ENCODE data around the gene ACAP2. TPM values are rescaled to one million over a fixed set of nuclear protein-coding genes. Genes with fewer than 3 reads are reported as not detected.

ACAP2 gene
- total and polyA plus RNA-seq, 3 experiments from 2014 or later, result 39.5 to 47.0 (median 42.9) TPM

DNA sequence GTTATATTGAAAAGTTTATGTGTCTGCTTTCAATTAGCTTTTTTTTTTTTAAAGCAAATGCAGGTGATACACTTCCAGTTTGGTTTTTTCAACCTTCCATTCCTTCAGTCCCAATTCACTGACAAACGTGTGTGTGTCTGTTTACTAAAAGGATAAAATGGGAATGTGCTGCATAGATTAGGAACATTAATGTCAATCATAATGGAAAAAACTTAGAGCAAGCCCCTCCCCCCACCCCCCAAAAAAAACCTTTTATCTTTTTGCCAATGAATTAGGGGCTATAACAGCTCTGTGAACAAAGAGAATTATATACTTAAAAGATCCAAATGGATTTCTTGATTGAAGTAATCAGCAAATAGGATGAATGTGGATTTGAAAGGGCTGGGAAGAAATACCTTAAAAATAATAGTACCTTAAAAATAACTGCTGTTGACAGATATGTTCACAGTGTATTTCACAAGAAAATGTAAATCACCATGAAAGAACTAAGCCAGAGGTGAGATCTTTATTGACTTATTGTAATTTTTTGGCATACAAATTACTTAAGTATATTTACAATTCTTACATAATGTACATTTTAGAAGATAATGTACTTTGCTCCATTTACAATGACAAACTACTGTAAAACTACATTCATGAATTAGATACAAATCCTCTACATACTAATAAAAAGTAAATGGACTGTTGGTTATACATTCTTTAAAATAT is 168.4 kb downstream of the ACAP2 start:
- no peaks in the 10 kb centered on the region for H3K9me3 Mint-ChIP-seq
- no peaks in the 10 kb centered on the region for H3K9me3 ChIP-seq (ENCODE audit: low read length)
- no peaks in the 10 kb centered on the region for H3K36me3 ChIP-seq (ENCODE audit: insufficient read depth, low read length)
- peaks cover 12% of the 10 kb centered on the region for H3K4me1 ChIP-seq (ENCODE audit: insufficient read depth, low read length)
- H3K27ac ChIP-seq (ENCODE audit: low read depth, low read length), result no peak overlapping the region
- peaks cover 0 to 19% (median 3%) of the 10 kb centered on the region in 3 donors for H3K36me3 Mint-ChIP-seq
- no peaks in the 10 kb centered on the region for H3K27me3 Mint-ChIP-seq
- peaks cover 12 to 17% (median 16%) of the 10 kb centered on the region in 3 donors for H3K4me1 Mint-ChIP-seq
- H3K4me3 ChIP-seq (ENCODE audit: low read length), result no peak overlapping the region
- H3K27ac Mint-ChIP-seq, result no peak overlapping the region
- no peak for DNase-seq
- POLR2A ChIA-PET, result interaction anchor here (1.4 kb wide), 1 partner anchor 592 kb away, joined by 3 read pairs; no protein-coding TSS in a partner anchor
- CTCF ChIA-PET, result interaction anchor here (1.5 to 2.5 kb wide), 3 partner anchors 246 to 592 kb away, joined by 5 to 7 read pairs (median 5); no protein-coding TSS in a partner anchor
- no peaks in the 10 kb centered on the region for H3K27me3 ChIP-seq (ENCODE audit: insufficient read depth, low read length, poor library complexity, severe bottlenecking)
- no peak overlapping the region for H3K4me3 Mint-ChIP-seq

DNA sequence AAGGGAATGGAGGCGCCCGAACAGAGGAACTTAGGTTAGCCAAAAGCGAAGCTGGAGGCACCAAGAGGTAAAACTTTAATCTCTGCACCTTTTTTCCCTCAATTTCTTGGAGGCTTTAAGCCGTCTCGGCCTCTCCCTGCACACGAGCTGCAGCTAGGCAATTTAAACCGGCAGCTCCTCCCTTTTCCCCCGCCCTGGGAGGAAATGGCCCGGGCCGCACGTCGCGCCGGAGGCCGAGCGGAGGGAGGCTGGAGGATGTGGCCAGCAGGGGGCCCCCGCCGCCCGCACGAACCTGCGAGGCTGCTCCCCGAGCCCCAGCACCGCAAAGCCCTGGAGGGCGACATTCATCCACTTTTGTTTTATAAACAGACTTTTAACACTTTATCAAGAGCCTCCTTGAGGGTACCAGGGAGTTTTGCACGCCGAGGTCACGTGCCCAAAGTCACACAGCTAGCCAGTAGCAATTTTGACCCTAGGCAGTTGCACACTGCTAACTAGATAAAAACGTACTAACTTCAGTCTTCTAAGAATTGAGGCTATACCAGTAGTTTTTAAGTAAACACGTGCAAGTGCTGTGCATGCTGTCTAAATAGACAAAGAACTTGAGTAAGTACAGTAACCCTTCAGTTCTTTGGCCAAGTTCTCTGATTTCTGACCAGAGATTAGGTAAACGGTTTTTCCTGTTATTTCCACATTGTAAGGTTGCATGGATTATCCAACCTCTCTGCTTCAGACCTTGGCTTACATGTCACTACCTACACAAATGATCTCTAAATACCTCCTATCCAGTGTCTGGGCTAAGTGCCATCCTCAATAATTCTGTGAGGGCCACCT is 171.2 kb downstream of the ACAP2 start:
- ChIA-PET CTCF (interaction anchor here (0.6 to 3.5 kb wide), 48 partner anchors 10 to 705 kb away, joined by 3 to 69 read pairs (median 5); partner anchors contain the start of genes ACAP2, LSG1, PPP1R2 and TNK2), POLR2A (interaction anchor here (0.7 to 2.0 kb wide), 7 partner anchors 12 to 599 kb away, joined by 3 to 10 read pairs (median 4); partner anchors contain the start of genes ACAP2, LSG1 and PPP1R2)
- H3K27ac Mint-ChIP-seq, result peak overlapping the region; percentile 51 to 95 (median 78)
- peak; percentile 81 to 88 (median 82) for DNase-seq
- H3K27me3 ChIP-seq (ENCODE audit: insufficient read depth, low read length, poor library complexity, severe bottlenecking), result no peaks in the 10 kb centered on the region
- peaks cover 0 to 7% (median 0%) of the 10 kb centered on the region in 3 donors for H3K36me3 Mint-ChIP-seq
- H3K36me3 ChIP-seq (ENCODE audit: insufficient read depth, low read length), result no peaks in the 10 kb centered on the region
- peak overlapping the region; percentile 85 for H3K4me3 ChIP-seq (ENCODE audit: low read length)
- H3K27ac ChIP-seq (ENCODE audit: low read depth, low read length), result peak overlapping the region; percentile 68
- H3K9me3 Mint-ChIP-seq, result no peaks in the 10 kb centered on the region
- peak overlapping the region; percentile 85 to 95 (median 88) for H3K4me3 Mint-ChIP-seq
- no peaks in the 10 kb centered on the region for H3K27me3 Mint-ChIP-seq
- peaks cover 18% of the 10 kb centered on the region for H3K4me1 ChIP-seq (ENCODE audit: insufficient read depth, low read length)
- H3K9me3 ChIP-seq (ENCODE audit: low read length), result no peaks in the 10 kb centered on the region
- peaks cover 19 to 25% (median 25%) of the 10 kb centered on the region in 3 donors for H3K4me1 Mint-ChIP-seq

DNA sequence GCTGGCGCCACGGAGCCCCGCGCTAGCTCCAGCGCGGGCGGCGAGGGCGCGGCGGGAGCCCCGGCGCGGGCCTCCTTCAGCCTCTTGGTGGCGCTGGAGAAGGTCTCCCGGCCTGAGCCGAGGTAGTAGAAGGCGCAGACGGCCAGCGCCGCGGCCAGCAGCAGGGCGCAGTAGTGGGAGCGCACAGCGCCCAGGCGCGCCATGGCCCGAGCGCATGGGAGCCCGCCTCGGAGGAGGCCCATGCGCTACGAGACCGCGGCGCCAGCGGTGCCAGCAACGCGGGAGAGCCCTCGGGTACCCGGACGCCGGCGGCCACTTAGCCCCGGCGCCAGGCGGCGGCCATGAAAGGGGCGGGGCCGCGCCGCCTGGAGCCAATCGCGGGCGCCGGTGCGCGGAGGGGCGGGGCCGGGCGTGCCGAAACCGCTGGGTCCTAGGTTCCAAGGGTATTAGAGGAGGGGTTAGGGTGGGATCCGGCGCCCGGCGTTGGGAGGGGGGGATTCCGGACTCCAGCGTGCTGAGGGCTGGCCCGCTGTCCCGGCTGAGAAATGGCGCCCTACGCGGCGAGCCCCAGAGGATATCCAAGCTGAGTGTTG is 171.9 kb downstream of the ACAP2 start, which contains the start of gene XXYLT1:
XXYLT1 (minus strand) TSS at position 343 of the 593 bp plus-strand sequence; CDS start at position 242, 101 bp downstream.
- Mint-ChIP-seq H3K4me1 (peaks cover 19 to 25% (median 25%) of the 10 kb centered on the region in 3 donors), H3K27me3 (no peaks in the 10 kb centered on the region), H3K4me3 (peak within 1 kb of the TSS; percentile 86 to 96 (median 88)), H3K27ac (peak within 1 kb of the TSS; percentile 58 to 95 (median 83)), H3K36me3 (peaks cover 0 to 8% (median 0%) of the 10 kb centered on the region in 3 donors), H3K9me3 (no peaks in the 10 kb centered on the region)
- Histone ChIP-seq H3K9me3 (ENCODE audit: low read length) (no peaks in the 10 kb centered on the region), H3K4me1 (ENCODE audit: insufficient read depth, low read length) (peaks cover 18% of the 10 kb centered on the region), H3K27ac (ENCODE audit: low read depth, low read length) (peak within 1 kb of the TSS; percentile 68), H3K36me3 (ENCODE audit: insufficient read depth, low read length) (no peaks in the 10 kb centered on the region), H3K4me3 (ENCODE audit: low read length) (peak within 1 kb of the TSS; percentile 85), H3K27me3 (ENCODE audit: insufficient read depth, low read length, poor library complexity, severe bottlenecking) (no peaks in the 10 kb centered on the region)
- POLR2A ChIA-PET, result interaction anchor here (0.5 to 2.0 kb wide), 12 partner anchors 12 to 599 kb away, joined by 3 to 10 read pairs (median 4); partner anchors contain the start of genes ACAP2, LSG1 and PPP1R2
- CTCF ChIA-PET, result interaction anchor here (0.6 to 3.5 kb wide), 55 partner anchors 9 to 704 kb away, joined by 3 to 69 read pairs (median 5); partner anchors contain the start of genes ACAP2, LSG1, PPP1R2 and TNK2
- peak; percentile 82 to 91 (median 87) for DNase-seq

DNA sequence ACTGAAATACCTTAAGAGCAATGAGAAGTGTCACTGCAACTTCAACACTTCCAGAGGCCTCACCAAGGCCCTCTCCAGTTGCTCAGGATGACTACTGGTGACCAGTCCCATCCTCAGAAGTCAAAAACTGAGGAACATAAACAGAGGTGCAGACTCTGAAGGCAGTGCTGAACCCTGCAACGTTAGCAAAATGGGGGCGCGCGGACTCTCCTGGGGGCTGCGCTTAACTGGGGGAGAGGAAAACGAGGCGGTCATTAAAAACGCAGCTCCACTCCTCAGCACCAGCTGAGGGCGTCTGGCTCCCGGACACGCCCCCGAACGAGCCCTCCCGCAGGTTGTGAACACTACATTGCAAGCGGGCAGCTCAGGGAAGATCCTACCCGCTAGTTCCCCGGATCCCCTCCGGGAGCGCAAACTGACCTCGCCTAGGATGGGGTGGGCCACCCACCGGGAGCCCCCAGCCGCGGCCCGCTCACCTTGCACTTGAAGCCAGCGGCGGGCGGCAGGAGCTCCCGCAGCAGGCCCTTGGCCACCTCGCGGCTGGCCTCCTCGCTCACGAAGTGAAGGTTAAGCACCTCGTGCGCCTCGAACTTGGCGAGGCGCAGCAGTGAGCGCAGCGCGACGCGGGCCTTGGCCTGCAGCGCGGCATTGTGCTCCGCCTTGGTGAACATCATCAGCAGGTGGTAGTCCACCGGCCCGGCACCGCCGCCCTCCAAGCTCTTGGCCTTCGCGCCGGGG is 172.6 kb downstream of the ACAP2 start:
- Histone ChIP-seq H3K27ac (ENCODE audit: low read depth, low read length) (peak overlapping the region; percentile 68), H3K27me3 (ENCODE audit: insufficient read depth, low read length, poor library complexity, severe bottlenecking) (no peaks in the 10 kb centered on the region), H3K9me3 (ENCODE audit: low read length) (no peaks in the 10 kb centered on the region), H3K36me3 (ENCODE audit: insufficient read depth, low read length) (no peaks in the 10 kb centered on the region), H3K4me1 (ENCODE audit: insufficient read depth, low read length) (peaks cover 18% of the 10 kb centered on the region), H3K4me3 (ENCODE audit: low read length) (peak overlapping the region; percentile 85)
- DNase-seq, result peak in 2 of 5 donors; percentile 14 to 22
- Mint-ChIP-seq H3K27ac (peak overlapping the region in 6 of 8 donors; percentile 50 to 90 (median 81)), H3K4me3 (peak overlapping the region; percentile 84 to 96 (median 88)), H3K4me1 (peaks cover 19 to 25% (median 25%) of the 10 kb centered on the region in 3 donors), H3K27me3 (no peaks in the 10 kb centered on the region), H3K9me3 (no peaks in the 10 kb centered on the region), H3K36me3 (peaks cover 0 to 14% (median 0%) of the 10 kb centered on the region in 3 donors)
- POLR2A ChIA-PET, result interaction anchor here (0.5 to 2.0 kb wide), 7 partner anchors 84 to 583 kb away, joined by 3 to 9 read pairs (median 4); partner anchors contain the start of genes ACAP2 and PPP1R2
- CTCF ChIA-PET, result interaction anchor here (0.6 to 3.5 kb wide), 28 partner anchors 8 to 638 kb away, joined by 3 to 69 read pairs (median 6); partner anchors contain the start of genes LSG1, PPP1R2 and TNK2

DNA sequence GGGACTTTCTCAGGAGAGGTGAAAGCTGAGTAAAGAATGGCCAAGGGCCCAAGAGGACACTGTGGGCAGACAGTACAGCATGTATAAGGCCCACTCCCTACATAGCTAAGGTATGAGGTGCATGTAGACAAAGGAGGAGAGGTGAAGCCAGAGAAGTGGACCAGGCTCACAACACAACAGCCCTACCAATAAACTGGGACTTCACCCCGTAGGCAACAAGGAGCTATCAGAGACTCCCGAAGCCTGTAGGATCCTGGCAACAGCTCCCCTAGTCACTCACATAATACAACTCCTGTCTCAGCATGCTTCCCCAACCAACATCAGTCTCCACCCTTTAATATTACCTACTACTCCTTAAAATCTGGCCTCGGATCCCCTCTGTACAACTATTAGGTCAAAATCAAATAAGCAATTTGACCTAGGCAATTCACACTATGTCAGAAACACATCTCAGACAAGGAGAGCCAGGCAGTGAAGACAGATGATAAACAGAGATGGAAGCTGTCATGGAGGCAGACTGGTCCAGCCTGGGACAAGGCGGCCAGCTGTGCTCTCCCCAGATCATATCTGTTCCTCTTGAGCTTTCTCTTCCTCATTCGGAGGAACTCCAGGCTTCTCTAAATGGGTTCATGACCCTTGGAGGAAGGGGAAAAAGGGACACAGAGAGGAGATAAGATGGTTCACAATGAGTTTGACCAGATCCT is 173.3 kb downstream of the ACAP2 start:
- H3K4me1 Mint-ChIP-seq, result peaks cover 19 to 25% (median 25%) of the 10 kb centered on the region in 3 donors
- Histone ChIP-seq H3K27me3 (ENCODE audit: insufficient read depth, low read length, poor library complexity, severe bottlenecking) (no peaks in the 10 kb centered on the region), H3K4me3 (ENCODE audit: low read length) (peak overlapping the region; percentile 85), H3K4me1 (ENCODE audit: insufficient read depth, low read length) (peaks cover 18% of the 10 kb centered on the region), H3K36me3 (ENCODE audit: insufficient read depth, low read length) (no peaks in the 10 kb centered on the region), H3K9me3 (ENCODE audit: low read length) (no peaks in the 10 kb centered on the region), H3K27ac (ENCODE audit: low read depth, low read length) (peak overlapping the region; percentile 68)
- peak overlapping the region; percentile 26 to 90 (median 77) for H3K27ac Mint-ChIP-seq
- H3K36me3 Mint-ChIP-seq, result peaks cover 0 to 15% (median 0%) of the 10 kb centered on the region in 3 donors
- POLR2A ChIA-PET, result no interaction called here
- CTCF ChIA-PET, result interaction anchor here (0.8 to 3.5 kb wide), 13 partner anchors 8 to 600 kb away, joined by 3 to 69 read pairs (median 20); partner anchors contain the start of genes LSG1 and PPP1R2
- H3K27me3 Mint-ChIP-seq, result no peaks in the 10 kb centered on the region
- no peaks in the 10 kb centered on the region for H3K9me3 Mint-ChIP-seq
- DNase-seq, result no peak
- peak overlapping the region; percentile 84 to 96 (median 88) for H3K4me3 Mint-ChIP-seq

DNA sequence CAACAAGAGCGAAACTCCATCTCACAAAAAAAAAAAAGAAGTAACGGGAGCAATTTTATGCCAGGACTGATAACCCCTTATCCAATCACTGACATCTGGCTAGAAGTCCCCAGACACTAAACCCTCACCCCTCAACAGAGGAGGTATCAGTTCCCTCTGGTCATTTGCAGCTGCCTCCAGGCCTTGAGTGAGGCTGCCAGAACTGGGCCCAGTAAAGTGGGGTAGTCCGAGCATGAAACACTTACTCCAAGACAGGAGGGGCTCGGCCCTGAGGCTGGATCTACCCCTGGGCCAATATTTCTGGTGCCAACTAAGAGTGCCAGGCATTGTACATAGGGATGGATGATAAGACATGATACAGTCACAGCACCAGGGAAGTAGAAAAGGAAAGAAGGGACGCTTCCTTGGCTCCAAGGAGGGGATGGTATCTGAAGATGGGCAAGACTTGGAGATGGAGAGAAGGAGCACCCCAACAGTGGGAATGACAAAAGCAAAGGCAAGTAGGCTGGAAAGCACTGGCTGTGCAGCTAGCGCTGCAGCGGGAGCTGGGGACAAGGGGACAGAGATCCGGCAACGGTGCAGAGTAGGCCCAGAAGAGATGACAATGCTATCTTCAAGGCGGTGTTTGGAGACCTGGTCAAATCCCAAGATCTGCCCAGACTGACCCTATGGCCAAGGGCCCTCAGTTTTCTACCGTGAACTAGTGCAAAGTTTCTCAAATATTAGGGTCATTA is 174.1 kb downstream of the ACAP2 start:
- no peaks in the 10 kb centered on the region for H3K9me3 Mint-ChIP-seq

More for the DNA sequence above, 174.1 kb downstream of the ACAP2 start:
- ChIA-PET CTCF (interaction anchor here (1.1 to 3.5 kb wide), 5 partner anchors 7 to 582 kb away, joined by 4 to 69 read pairs (median 8); no protein-coding TSS in a partner anchor), POLR2A (interaction anchor here (0.7 kb wide), 1 partner anchor 440 kb away, joined by 3 read pairs; no protein-coding TSS in a partner anchor)
- Mint-ChIP-seq H3K4me1 (peaks cover 19 to 25% (median 25%) of the 10 kb centered on the region in 3 donors), H3K27me3 (no peaks in the 10 kb centered on the region), H3K36me3 (peaks cover 0 to 15% (median 0%) of the 10 kb centered on the region in 3 donors), H3K27ac (peak overlapping the region in 2 of 8 donors; percentile 26 to 90), H3K4me3 (peak overlapping the region in 6 of 7 donors; percentile 13 to 96 (median 76))
- H3K4me3 ChIP-seq (ENCODE audit: low read length), result no peak overlapping the region
- peaks cover 18% of the 10 kb centered on the region for H3K4me1 ChIP-seq (ENCODE audit: insufficient read depth, low read length)
- no peaks in the 10 kb centered on the region for H3K36me3 ChIP-seq (ENCODE audit: insufficient read depth, low read length)
- H3K27me3 ChIP-seq (ENCODE audit: insufficient read depth, low read length, poor library complexity, severe bottlenecking), result no peaks in the 10 kb centered on the region
- DNase-seq, result no peak
- no peaks in the 10 kb centered on the region for H3K9me3 ChIP-seq (ENCODE audit: low read length)
- H3K27ac ChIP-seq (ENCODE audit: low read depth, low read length), result no peak overlapping the region
